Activated effector memory CD4-positive, alpha-beta T cell treated with anti-CD3 and anti-CD28 coated beads, Interleukin-2, amount 50 U/mL, for 16 hours (primary cell): Measurements from ENCODE around the gene THSD4.
"Not testable (repeated sequence)": the region's sequence is repeated elsewhere in the genome, so short reads cannot be mapped to it uniquely, and the experiment has no call there.

Source experiments
- DNase-seq: peaks from one replicate; pipeline ENCODE4 v3.0.0-alpha.2; 2020

The THSD4 gene

GRCh38 chr15:71231758-71232157, 116.5 kb downstream of the THSD4 start:
- DNase-seq = no peak

- DNase-seq = no peak
Observed at GRCh38 chr15:71232411-71232810, 117.1 kb downstream of the THSD4 start.

GRCh38 chr15:71237456-71238188, 122.4 kb downstream of the THSD4 start:
- DNase-seq = no peak

- DNase-seq = no peak
Observed at GRCh38 chr15:71238926-71239325, 123.7 kb downstream of the THSD4 start.

- no peak for DNase-seq
Observed at GRCh38 chr15:71239592-71240364, 124.5 kb downstream of the THSD4 start.

GRCh38 chr15:71242292-71242691, 127.0 kb downstream of the THSD4 start:
- DNase-seq = no peak

- DNase-seq = no peak
Observed at GRCh38 chr15:71244250-71244649, 129.0 kb downstream of the THSD4 start.

- DNase-seq = no peak
Observed at GRCh38 chr15:71245588-71245987, 130.3 kb downstream of the THSD4 start.

- no peak for DNase-seq
Observed at GRCh38 chr15:71248386-71248785, 133.1 kb downstream of the THSD4 start.

- DNase-seq = no peak
Observed at GRCh38 chr15:71249986-71250385, 134.7 kb downstream of the THSD4 start.

- no peak for DNase-seq
Observed at GRCh38 chr15:71250936-71251583, 135.8 kb downstream of the THSD4 start.

- no peak for DNase-seq
Observed at GRCh38 chr15:71251584-71252043, 136.3 kb downstream of the THSD4 start.

- DNase-seq = no peak
Observed at GRCh38 chr15:71252044-71252739, 136.9 kb downstream of the THSD4 start.

GRCh38 chr15:71252740-71253047, 137.4 kb downstream of the THSD4 start:
- DNase-seq = no peak

GRCh38 chr15:71254491-71254890, 139.2 kb downstream of the THSD4 start:
- DNase-seq = no peak

GRCh38 chr15:71256934-71257664, 141.8 kb downstream of the THSD4 start:
- DNase-seq = no peak

- no peak for DNase-seq
Observed at GRCh38 chr15:71259866-71260265, 144.6 kb downstream of the THSD4 start.

GRCh38 chr15:71261418-71261817, 146.1 kb downstream of the THSD4 start:
- no peak for DNase-seq

- DNase-seq = no peak
Observed at GRCh38 chr15:71261909-71262308, 146.6 kb downstream of the THSD4 start.

GRCh38 chr15:71262599-71262998, 147.3 kb downstream of the THSD4 start:
- DNase-seq = no peak

- DNase-seq = not testable (repeated sequence)
Observed at GRCh38 chr15:71265606-71266005, 150.3 kb downstream of the THSD4 start.

GRCh38 chr15:71271327-71271726, 156.1 kb downstream of the THSD4 start:
- DNase-seq = no peak

- no peak for DNase-seq
Observed at GRCh38 chr15:71272932-71273331, 157.7 kb downstream of the THSD4 start.
